NCI-H345 treated with DMSO at 0.1 percent for 48 hours (cell line): ENCODE data around the gene CELF1.
"Not testable (repeated sequence)": the region's sequence is repeated elsewhere in the genome, so short reads cannot be mapped to it uniquely, and the experiment has no call there.

Experiments used
- DNase-seq: peaks from one replicate; lab custom pipeline; 2025; ENCODE audit not compliant: unreplicated experiment; lab: John Stamatoyannopoulos, UW

Gene CELF1

GRCh38 chr11:47577460-47578041 is 24.6 kb upstream of the CELF1 start:
- no peak for DNase-seq

DNA sequence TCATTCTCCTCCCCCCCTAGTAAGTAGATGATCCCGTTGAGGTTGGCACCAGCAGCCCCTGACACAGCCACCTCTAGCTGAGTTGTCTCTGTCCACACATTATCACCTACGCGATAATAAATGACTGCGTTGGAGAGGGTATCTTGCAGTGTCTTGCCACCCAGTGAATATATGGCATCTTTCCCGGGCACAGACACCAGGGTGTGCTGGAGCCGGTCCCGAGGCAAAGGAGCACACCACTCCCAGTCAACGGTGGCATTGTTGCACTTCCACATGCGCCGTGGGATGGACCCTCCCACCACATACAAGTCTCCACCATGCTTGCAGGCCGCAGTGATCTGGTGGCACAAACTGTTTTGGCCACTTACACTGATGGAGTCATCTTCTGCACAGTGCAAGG is 20.4 kb upstream of the CELF1 start:
- DNase-seq, result no peak

DNA sequence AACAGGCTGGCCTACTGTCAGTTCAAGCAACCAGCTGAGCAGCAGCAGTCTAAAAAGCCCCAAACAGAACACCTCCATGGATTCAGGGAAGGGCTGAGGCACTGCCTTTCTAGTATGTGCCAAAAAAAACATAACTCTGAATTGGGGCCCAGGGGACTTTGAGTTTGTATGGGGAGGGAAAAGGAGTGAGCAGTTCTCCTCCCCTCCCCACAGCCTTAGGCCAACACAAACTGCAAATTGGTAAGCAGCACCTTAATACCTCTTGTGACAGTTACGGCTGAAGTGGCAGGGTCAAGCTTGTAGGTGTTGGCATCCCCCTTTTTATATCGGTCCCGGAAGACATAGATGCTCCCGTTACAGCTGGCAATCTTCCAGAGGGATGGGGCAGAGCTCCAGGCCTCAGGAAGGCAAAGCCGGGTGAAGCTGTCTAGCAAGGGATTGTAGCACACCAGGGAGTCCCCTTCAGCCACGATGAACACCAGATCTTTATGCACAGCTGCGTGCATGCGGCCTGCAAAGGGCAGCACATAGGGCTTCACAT is 19.9 kb upstream of the CELF1 start:
- DNase-seq, result no peak

DNA sequence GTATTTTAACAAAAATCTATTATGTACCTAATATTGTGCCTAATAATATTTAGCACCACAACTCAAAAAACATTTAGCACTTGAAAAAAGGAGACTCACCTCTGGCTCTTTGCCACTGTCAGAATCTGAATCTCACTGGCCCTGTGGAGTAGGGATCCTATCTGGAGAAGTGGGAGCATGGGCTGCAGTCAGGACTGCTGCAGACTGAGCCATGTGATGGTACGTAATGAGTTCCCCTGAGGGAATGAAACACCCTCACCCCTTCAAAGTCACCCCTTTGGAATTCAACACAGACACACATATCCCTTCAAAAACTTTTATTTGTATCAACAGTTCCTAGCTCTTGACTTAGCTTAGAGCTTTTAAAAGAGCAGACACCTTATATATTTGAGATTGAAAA is 19.0 kb upstream of the CELF1 start:
- DNase-seq, result no peak

GRCh38 chr11:47571357-47571729 is 18.4 kb upstream of the CELF1 start:
- no peak for DNase-seq

- DNase-seq, result no peak
These were observed 17.9 kb upstream of the CELF1 start for GRCh38 chr11:47570651-47571356.

GRCh38 chr11:47569646-47570045 is 16.7 kb upstream of the CELF1 start:
- no peak for DNase-seq

DNA sequence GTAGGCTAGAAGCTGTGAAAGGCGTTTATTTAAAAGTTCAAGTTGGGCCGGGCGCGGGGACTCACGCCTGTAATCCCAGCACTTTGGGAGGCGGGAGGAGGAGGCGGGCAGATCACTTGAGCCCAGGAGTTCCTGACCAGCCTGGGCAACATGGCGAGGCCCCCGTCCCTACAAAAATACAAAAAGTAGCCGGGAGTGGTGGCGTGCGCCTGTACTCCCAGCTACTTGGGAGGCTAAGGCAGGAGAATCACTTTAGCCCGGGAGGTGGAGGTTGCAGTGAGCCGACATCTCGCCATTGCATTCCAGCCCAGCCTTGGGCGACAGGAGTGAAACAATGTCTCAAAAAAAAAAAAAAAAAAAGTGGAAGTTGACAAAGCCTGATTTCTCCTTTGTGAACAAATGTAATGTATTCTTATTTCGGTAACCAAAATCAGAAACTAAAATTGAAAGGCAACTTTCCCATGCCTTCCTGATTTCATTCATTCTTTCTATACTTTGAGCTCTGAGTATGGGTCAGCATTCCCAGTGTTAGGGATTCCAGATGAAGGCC is 13.3 kb upstream of the CELF1 start:
- no peak for DNase-seq

DNA sequence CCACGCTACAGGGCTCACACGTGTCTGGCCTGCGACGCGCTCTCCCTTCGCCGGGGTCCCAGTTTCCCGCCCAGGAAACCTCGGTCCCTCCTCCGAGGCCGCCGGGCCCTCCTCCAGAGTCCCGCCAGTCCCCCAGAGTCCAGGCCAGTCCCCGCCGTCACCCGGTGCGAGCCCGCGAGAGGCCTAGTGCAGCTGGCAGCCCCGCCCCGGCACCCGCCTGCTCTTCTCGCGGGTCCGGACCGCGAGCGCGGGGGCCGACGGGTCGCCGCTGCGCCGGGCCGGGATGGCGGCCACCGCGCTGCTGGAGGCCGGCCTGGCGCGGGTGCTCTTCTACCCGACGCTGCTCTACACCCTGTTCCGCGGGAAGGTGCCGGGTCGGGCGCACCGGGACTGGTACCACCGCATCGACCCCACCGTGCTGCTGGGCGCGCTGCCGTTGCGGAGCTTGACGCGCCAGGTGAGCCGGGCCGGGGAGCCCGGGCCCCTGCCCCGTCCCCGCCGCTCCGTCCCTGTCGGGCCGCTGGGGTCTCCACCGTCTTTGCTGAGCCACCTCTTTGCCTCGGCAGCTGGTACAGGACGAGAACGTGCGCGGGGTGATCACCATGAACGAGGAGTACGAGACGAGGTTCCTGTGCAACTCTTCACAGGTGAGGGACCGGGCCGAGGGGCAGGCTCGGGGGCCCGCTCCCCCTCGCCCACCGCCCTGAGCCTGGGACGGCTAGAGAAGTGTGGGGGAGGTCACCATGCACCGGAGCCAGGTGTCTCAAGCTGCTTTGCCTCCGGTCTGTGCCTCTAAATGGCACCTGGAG is 12.6 kb upstream of the CELF1 start, which contains the start of gene PTPMT1:
Gene PTPMT1 (plus strand): TSS at position 260 of the 809 bp plus-strand sequence. CDS start 24 bp downstream, at position 284.
- DNase-seq, result no peak

DNA sequence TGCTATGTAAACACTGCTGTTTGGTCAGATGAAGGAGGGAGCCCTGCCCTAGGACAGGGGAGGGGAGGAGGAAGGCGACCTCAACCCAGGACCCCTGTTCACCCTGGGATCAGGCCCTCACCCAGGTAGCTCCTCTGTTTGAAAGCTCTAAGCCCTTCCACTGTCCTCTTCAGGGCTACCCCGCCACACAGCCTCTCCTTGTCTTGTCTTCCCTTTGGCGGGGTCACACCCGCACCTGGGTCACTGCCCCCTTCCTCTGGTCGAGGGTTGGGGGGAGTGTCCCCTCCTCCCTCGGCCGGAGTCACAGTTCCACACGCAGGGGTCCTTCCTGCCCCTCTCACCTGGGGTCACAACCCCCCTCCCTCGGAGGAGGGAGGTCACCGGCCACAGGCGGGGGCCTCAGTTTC is 12.0 kb upstream of the CELF1 start:
- DNase-seq, result no peak

- DNase-seq, result not testable (repeated sequence)
These were observed 11.4 kb upstream of the CELF1 start for GRCh38 chr11:47564366-47564765.

DNA sequence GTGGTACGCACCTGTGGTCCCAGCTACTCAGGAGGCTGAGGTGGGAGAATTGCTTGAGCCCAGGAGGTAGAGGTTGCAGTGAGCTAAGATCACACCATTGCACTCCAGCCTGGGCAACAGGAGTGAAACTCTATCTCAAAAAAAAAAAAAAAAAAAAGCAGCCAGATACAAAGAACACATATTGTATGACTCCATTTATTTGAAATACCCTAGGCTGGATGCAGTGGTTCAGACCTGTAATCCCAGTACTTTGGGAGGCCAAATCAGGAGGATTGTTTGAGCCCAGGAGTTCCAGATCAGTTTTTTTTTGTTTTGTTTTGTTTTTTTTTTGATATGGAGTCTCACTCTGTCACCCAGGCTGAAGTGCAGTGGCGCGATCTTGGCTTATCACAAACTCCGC is 9.5 kb upstream of the CELF1 start:
- not testable (repeated sequence) for DNase-seq

- no peak for DNase-seq
These were observed 7.5 kb upstream of the CELF1 start for GRCh38 chr11:47560426-47560825.

DNA sequence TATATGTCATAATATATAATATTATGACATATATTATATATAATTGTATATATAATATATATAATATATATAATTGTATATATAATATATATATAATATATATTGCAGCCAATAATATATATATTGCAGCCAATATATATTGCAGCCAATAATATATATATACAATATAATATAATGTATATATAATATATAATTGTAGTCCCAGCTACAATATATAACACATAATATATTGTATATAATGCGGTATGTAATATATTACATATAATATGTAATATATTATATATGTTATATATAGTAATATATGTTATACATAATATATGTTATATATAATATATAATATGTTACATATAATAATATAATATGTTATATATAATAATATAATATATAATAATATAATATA is 5.8 kb upstream of the CELF1 start:
- DNase-seq, result no peak

DNA sequence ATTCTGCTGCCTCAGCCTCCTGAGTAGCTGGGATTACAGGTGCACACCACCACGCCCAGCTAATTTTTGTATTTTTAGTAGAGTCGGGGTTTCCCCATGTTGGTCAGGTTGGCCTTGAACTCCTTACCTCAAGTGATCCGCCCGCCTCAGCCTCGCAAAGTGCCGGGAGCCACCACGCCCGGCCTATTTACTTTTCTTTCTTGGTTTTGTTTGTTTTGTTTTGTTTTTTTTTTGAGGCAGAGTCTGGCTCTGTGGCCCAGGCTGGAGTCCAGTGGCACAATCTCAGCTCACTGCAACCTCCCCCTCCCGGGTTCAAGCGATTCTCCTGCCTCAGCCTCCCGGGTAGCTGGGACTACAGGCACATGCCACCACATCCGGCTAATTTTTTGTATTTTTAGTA is 4.1 kb upstream of the CELF1 start:
- DNase-seq, result not testable (repeated sequence)

DNA sequence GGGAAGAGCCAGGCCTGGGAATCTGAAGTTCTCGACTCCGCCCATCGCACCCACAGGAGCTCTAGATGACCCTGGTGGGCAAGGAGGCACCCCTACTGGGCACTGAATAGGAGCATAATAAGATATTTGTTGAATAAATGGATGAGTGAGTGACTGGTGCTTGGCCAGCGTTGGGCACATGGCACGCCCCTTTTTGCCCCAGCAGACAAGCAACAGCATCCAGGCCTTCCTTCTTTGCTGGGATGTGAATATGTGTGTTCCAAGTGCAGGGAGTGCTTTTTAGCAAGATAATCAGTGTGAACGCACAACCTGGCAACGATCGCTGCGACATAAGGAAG is 443 bp upstream of the CELF1 start:
- DNase-seq, result no peak

DNA sequence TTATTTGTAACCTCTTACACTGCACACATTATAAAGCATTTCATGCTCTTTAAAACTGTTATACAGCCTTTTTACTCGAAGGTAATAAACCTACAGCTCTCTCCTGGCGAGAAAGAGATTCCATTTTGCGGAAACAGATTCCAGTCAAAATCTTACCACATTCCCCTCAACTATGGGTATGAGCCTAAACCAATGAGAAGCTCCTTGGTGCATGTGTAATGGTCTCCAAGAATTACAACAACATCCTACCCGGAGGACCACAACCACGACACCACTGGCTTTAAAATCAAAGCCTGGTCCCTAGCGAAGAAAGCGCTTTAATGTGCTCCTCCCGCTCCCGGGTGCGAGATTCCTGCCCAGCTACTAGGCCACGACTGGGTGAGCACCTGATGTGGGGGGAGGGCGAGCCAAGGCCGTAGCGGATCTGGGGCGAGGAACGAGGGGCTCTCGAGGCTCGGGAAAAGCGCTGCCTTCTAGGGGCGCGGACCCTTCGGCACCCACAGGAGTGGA is 821 bp downstream of the CELF1 start:
- DNase-seq, result no peak

DNA sequence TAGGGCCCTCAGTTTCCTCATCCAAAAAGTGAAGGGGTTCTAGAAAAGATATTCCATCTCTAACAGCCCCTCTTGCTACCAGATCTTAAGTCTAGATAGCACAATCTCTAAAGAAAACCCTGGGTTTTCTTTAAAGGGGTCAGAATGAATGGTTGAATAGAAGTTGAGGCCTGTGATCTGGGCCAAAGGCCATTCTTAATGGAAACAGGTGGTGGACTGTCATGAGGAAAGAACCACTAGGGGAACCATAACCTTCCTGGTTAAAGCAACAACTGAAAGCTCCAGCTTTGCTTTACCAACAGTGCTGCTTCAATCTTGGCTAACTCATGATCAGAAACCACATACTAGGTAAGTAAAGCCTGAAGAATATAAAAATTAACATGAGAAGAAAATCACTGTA is 1.8 kb downstream of the CELF1 start:
- no peak for DNase-seq

DNA sequence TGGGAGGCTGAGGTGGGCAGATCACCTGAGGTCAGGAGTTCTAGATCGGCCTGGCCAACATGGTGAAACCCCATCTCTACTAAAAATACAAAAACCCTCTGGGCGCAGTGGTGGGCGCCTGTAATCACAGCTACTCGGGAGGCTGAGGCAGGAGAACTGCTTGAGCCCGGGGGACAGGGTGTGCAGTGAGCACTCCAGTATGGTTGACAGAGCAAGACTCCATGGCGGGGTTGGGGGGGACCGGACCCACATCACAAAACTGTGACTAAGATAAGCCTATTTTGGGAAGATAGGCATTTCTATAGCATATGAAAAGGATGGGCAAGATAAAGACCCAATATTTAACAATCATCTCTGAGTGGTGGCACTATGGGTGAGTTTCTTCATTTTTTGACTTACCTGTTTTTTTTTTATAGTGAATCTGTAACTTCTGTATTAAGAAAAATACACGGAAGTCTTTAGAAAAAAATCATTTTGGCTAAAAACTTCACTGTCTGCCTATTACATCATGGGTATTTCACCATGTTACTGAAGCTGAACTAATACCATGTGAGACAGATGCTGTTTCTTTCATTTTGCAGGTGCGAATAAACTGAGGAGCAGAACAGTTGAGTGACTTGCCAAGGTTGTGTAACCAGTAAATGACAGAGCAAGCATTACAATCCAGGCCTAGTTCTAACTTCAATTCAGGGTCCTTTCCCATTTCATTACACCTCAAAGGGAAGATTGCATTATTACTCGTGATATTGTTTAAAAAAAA is 2.5 kb downstream of the CELF1 start:
- no peak for DNase-seq

- DNase-seq, result not testable (repeated sequence)
These were observed 6.7 kb downstream of the CELF1 start for GRCh38 chr11:47546274-47546673.

- DNase-seq, result no peak
These were observed 7.6 kb downstream of the CELF1 start for GRCh38 chr11:47545298-47545697.
